Measurements from ENCODE around the gene CAPN7.

Gene CAPN7

DNA sequence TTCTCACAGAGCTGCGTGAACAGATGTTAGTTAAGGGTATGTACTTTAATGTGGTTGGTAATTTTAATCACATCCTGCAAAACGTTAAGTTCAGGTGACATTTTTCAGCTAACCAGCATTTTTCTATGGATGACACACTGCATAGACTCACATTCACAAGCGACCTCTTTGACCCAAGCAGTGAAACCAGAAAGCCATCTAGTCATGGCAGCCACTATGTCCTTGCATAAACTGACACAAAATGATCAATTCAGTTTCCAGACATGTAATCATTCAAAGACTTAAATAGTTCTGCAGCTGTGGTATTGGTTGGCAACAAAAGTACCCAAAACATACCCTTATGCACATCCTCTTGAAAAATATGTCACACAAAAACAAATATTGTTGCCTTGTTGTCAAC is 7.4 kb upstream of the CAPN7 start:
- ChIA-PET POLR2A (ENCODE audit: low non-redundant PET) (no interaction called here), CTCF (no interaction called here)
- H3K27ac ChIP-seq: no peak overlapping the region
- TF ChIP-seq CTCF (conservative IDR thresholded peaks at IDR 0.05; ENCODE audit: low read depth): no peak
- no peak for DNase-seq (ENCODE audit: low spot score)

DNA sequence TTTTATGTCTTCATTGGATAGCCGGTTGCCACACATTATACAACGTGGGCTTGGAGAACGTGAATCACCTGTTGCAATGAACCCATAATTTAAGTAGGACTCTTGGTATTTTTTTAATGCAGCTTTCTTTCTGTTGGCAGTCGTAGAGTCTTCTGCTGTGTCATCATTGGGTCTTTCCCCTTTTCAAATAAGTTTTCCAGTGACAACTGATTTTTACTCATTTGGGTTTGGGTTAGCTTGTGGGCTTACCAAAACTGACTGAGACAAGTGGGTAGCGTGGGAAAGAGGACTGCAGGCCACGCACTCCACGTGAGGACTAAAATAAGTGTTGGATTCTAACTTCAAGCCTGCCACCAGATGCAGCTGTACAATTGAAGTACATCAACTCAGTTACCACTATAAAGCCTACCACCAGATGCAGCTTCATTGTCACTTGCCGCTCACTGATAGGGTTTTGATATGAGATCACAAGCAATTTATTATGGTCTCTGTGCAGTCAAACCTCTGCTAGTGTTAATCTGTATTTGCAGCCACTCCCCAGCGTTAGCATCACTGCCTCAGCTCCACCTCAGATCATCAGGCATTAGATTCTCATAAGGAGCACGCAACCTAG is 6.4 kb upstream of the CAPN7 start:
- DNase-seq (ENCODE audit: low spot score): no peak
- POLR2A ChIA-PET (ENCODE audit: low non-redundant PET): no interaction called here
- CTCF ChIA-PET: no interaction called here
- H3K27ac ChIP-seq: no peak overlapping the region
- TF ChIP-seq CTCF (conservative IDR thresholded peaks at IDR 0.05; ENCODE audit: low read depth): no peak

DNA sequence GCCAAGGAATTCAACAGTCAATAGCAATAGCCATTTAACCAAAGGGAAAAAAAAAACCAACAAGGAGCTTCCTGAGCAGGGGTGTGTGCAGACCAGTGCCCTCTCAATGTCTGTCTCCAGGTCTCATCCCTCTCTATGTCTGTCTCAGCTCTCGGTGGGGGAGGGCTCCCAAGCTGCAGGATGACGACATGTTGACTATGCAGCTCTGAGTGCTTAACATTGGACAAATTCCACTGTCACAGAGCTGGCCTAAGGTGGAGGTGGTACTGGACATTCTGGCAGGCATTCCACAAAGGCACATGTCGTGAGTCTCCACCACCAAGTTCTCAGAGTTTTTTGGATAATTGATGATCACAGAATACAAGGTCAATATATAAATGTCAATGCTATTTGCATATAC is 2.0 kb upstream of the CAPN7 start:
- DNase-seq (ENCODE audit: low spot score): no peak
- no peak for TF ChIP-seq CTCF (conservative IDR thresholded peaks at IDR 0.05; ENCODE audit: low read depth)
- H3K27ac ChIP-seq: no peak overlapping the region
- ChIA-PET POLR2A (ENCODE audit: low non-redundant PET) (no interaction called here), CTCF (interaction anchor here (0.7 to 1.2 kb wide), 2 partner anchors 54 to 474 kb away, joined by 3 to 4 read pairs; no protein-coding TSS in a partner anchor)

GRCh38 chr3:15205482-15205933 is 538 bp upstream of the CAPN7 start:
- TF ChIP-seq CTCF (conservative IDR thresholded peaks at IDR 0.05; ENCODE audit: low read depth): no peak
- CTCF ChIA-PET: interaction anchor here (0.6 to 1.1 kb wide), 4 partner anchors 12 to 361 kb away, joined by 3 to 7 read pairs (median 4); no protein-coding TSS in a partner anchor
- peak overlapping the region; percentile 90 for H3K27ac ChIP-seq
- POLR2A ChIA-PET (ENCODE audit: low non-redundant PET): no interaction called here
- no peak for DNase-seq (ENCODE audit: low spot score)

DNA sequence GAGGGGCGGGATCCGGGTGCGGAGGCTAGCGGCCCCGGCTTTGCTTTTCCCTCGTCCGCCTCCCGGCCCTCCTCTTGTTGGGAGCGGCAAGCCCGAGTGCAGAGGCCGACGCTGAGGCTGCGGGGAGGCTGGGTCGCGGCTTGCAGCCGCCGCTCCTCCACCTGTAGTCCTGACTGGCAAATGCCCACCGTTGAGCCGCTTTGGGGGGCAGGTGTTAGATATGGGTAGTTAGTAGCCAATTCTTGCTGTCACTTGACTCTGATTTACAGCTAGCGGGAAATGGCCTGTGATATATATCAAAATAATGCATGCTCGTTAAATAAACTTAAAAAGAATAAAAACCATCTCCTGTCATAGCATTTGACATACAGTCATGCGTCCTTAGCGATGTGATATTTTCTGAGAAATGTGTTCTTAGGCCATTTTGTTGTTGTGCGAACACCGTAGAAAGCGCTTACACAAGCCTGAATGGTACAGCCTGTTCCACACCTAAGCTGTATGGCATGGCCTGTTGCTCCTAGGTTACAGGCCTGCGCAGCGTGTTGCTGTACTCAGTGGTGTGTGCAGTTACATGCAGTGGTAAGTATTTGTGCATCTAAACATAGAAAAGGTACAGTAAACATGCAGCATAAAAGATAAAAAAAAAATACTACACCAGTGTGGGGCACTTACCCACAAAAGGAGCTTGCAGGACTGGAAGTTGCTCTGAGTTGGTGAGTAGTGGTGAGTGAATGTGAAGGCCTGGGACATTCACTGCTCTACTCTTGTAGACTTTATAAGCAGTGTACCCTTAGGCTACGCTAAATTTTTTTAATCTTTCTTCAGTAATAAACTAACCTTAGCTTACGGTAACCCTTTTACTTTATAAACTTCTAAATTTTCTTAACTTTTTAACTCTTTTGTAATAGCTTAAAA is 873 bp downstream of the CAPN7 start:
- no peak for TF ChIP-seq CTCF (conservative IDR thresholded peaks at IDR 0.05; ENCODE audit: low read depth)
- DNase-seq (ENCODE audit: low spot score): peak; percentile 33
- peak overlapping the region; percentile 90 for H3K27ac ChIP-seq
- ChIA-PET CTCF (no interaction called here), POLR2A (ENCODE audit: low non-redundant PET) (interaction anchor here (0.7 kb wide), 1 partner anchor 1693 kb away, joined by 3 read pairs; no protein-coding TSS in a partner anchor)

DNA sequence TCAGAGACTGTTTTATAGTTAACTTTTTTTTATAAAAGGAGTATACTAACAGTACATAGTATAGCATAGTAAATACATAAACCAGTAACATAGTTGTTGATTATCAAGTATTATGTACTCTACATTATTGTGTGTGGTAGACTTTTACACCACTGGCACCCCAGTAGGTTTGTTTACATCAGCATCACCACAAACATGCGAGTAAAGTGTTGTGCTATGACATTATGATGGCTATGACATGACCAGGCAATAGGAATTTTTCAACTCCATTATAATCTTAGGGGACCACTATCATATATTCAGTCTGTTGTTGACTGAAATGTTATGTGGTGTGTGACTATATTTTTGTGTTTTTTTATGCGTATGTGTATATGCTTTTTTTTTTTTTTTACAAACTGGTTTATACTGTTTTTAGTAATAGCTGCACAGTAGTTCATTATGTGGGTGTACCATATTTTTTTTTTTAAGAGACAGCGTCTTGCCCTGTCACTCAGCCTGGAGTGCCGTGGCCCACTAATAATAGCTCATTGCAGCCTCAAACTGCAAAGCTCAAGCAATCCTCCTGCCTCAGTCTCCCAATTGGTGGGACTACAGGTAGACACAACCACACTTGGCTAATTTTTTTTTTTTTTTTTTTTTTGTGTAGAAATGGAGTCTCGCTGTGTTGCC is 1.9 kb downstream of the CAPN7 start:
- ChIA-PET CTCF (no interaction called here), POLR2A (ENCODE audit: low non-redundant PET) (interaction anchor here (0.7 kb wide), 1 partner anchor 1695 kb away, joined by 3 read pairs; no protein-coding TSS in a partner anchor)
- no peak overlapping the region for H3K27ac ChIP-seq
- no peak for DNase-seq (ENCODE audit: low spot score)
- TF ChIP-seq CTCF (conservative IDR thresholded peaks at IDR 0.05; ENCODE audit: low read depth): no peak

All from RWPE1 (cell line).